Epithelial cell of proximal tubule (primary cell): ENCODE data around the gene DTNBP1. TPM values are rescaled to one million over a fixed set of nuclear protein-coding genes. Genes with fewer than 3 reads are reported as not detected.
"Not testable (repeated sequence)": the region's sequence is repeated elsewhere in the genome, so short reads cannot be mapped to it uniquely, and the experiment has no call there.

ENCODE experiments used
- DNase-seq: peaks from one replicate; pipeline ENCODE4 v3.0.0-alpha.2; 2011; ENCODE audit warnings: low read depth
- H3K4me3 ChIP-seq: 2 replicates; pipeline ENCODE4 v1.5.1; 2011; ENCODE audit warnings: low read depth, mild to moderate bottlenecking, low read length
- CTCF ChIP-seq: conservative IDR thresholded peaks from 2 replicates; pipeline ENCODE4 v1.5.1; 2012; ENCODE audit warnings: low read depth, mild to moderate bottlenecking, low read length
- total RNA-seq: library from RNA; depleted of rRNA; stranded (reverse); fragments of >200 nt; gene quantifications from 2 replicates; pipeline ENCODE4 v1.2.3, GENCODE V29; 2015

The DTNBP1 gene
- total RNA-seq, 1 donor from 2014 or later, result 6.3 TPM

DNA sequence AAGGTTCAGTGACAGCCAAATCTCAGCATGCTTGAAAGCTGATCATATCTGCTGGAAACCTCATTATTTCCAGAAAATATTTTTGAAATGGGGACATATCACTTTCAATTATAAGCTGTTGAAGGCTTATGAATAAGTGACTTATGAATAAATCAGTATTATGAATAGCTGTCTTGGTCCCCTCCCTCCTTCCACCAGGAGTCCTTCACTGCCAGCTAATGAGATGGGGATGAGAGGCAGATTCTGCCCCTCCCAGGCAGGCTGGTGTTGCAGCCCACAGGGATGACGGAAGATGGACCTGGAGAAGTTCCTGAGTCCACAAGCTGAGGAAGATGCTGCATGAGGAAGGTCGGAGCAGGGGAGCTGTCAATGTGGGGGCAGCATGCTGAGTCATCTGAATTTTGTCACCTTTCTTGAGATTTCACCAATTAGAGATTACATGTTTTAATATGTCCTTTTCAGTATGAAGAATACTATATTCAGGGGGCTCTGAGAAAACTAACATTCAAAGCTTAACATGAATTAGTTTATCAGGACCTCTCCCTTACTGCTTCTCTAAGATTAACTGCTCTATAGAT is 112.2 kb downstream of the DTNBP1 start:
- H3K4me3 ChIP-seq, result no peak overlapping the region
- TF ChIP-seq CTCF, result no peak
- DNase-seq, result no peak

DNA sequence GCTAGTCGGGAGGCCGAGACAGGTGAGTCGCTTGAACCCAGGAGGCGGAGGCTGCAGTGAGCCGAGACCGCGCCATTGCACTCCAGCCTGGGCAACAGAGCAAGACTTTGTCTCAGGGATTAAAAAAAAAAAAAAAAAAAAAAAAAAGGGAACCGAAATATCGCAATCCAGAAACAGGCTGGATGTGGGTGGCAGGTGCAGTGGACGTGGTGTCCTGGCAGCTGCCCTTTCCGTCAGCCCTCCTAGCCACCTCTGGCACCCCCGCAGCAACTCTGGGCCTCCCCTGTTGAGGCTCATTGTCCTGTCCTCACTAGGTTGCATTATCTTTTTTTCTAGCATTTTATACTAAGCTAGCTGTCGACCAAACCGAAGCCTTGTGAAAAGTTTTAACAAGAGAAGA is 113.5 kb downstream of the DTNBP1 start:
- TF ChIP-seq CTCF, result no peak
- DNase-seq, result no peak

DNA sequence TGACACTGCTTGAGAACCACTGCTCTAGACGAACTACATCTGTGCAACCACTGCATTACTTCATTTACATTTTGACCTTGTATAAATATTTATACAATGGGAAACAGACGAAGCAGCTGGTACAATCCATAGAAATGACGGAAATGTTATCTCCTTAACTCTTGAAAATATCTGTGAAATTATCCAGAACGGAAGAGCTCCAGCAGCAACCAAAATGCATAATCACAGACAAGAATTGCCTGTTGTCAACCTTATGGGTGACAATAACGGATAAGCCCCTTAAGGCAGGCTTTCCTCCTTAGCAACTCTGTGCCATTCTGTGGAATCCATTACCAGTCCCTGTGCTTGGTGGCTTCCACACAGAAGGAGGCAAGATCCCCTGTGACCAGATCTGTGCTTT is 115.4 kb downstream of the DTNBP1 start:
- no peak overlapping the region for H3K4me3 ChIP-seq
- no peak for TF ChIP-seq CTCF
- DNase-seq, result no peak

More for the DNA sequence above, 113.5 kb downstream of the DTNBP1 start:
- H3K4me3 ChIP-seq, result no peak overlapping the region

GRCh38 chr6:15546591-15546990 is 116.2 kb downstream of the DTNBP1 start:
- DNase-seq, result no peak
- no peak for TF ChIP-seq CTCF
- no peak overlapping the region for H3K4me3 ChIP-seq

DNA sequence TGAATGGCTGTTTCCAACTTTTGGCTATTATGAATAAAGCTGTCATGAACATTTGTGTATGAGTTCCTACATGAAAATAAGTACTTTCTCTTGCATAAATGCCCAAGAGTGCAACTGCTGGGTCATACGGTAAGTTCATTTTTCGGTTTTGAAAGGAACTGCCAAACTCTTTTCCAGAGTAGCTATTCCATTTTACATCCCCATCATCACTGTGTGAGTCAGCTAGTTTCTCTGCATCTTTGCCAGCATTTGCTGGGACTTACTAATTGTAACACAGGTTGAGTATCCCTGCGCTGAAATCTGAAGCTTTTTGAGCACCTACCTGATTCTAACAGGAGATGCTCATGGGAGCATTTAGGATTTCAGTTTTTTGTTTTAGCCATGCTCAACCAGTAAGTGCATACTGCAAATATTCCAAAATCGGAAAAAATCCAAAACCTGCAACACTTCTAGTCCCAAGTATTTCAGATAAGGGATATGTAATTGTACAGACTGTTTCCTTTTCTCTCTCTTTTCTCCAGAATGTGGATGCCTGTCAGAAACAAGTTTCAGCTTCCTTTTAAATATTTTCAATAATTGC is 118.4 kb downstream of the DTNBP1 start:
- no peak for TF ChIP-seq CTCF
- H3K4me3 ChIP-seq, result no peak overlapping the region
- DNase-seq, result no peak

GRCh38 chr6:15543332-15543917 is 119.4 kb downstream of the DTNBP1 start:
- DNase-seq, H3K4me3 ChIP-seq: not testable (repeated sequence)

GRCh38 chr6:15539722-15540270 is 123.0 kb downstream of the DTNBP1 start:
- no peak for TF ChIP-seq CTCF
- no peak overlapping the region for H3K4me3 ChIP-seq
- no peak for DNase-seq
